GM21786 (cell line): Measurements from ENCODE around the gene HES7.

Experiments used
- ATAC-seq: cut with Tn5 transposase; IDR thresholded peaks from one replicate; pipeline ENCODE4 v1.9.1; 2021; ENCODE audit not compliant: unreplicated experiment

HES7 gene

GRCh38 chr17:8143581-8144400 is 19.9 kb upstream of the HES7 start:
- ATAC-seq, result no peak

- ATAC-seq, result no peak
These were observed 19.1 kb upstream of the HES7 start for GRCh38 chr17:8142887-8143580.

GRCh38 chr17:8142158-8142886 is 18.4 kb upstream of the HES7 start:
- ATAC-seq, result no peak

DNA sequence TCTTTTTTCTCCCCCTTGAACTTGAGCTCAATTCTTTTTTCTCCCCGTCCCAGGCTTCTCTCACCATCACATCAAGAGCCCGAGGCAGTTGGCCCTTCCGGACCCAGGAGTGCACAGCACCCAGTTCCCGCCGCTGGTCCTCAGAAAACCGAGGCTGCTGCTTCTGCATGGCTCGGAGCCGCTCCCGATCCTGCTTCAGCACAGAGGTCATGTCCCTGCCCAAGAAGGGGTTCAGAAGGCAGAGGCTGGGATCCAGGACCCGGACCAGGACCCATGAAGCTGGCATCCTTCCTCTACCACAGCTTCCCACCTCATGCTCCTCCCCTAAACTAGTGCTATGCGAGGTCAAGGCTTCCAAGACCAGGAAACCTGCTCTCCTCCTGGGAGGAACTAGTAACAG is 17.8 kb upstream of the HES7 start:
- ATAC-seq, result no peak

- no peak for ATAC-seq
These were observed 17.1 kb upstream of the HES7 start for GRCh38 chr17:8141045-8141444.

DNA sequence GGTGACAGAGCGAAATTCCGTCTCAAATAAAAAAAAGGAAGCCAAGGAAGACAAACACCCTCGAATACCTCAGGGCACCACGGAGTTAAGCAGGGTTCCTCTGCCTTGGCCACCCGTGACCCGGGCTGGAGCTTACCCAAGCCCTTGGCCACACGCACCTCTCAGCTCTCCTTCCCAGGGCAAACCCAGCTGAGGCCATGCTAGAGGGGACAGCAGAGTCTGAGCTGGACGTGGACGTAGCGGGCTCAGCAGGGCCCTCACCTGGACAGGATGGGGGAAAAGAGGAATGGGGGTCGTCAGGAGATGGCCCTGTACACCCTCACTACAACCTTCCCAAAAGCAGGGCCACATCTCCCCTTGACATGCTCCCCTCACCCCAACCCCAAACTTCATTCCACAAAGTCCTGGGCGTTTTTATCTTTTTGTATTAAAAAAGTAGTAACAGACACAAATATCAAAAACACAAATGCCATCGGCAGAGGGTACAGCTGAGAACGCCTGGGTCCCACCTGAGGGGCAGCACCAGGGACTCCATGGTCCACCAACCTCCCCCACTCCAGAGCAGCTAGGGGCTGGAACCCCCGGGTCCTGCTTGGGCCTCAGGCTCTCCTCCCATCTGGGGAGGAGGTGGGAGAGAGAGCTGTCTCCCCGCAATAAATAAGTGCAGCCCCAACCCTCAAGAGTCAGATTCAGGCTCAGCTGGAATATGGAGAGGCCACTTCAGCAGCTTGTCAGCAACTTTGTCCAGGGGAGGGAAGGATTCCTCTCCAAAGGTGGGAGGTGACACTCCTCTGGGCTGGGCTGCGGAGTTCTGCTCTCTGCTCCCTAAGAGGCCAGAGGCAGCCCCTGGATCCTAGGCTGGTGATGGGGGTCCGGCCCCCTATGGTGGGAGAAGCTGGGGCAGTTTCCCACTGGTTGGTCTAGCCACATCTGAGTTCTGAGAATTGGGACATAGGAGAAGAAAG is 16.4 kb upstream of the HES7 start:
- ATAC-seq, result no peak

GRCh38 chr17:8138672-8139371 is 14.9 kb upstream of the HES7 start:
- ATAC-seq, result peak; percentile 86

- ATAC-seq, result no peak
These were observed 14.4 kb upstream of the HES7 start for GRCh38 chr17:8138374-8138671.

- ATAC-seq, result no peak
These were observed 13.9 kb upstream of the HES7 start for GRCh38 chr17:8137645-8138373.

DNA sequence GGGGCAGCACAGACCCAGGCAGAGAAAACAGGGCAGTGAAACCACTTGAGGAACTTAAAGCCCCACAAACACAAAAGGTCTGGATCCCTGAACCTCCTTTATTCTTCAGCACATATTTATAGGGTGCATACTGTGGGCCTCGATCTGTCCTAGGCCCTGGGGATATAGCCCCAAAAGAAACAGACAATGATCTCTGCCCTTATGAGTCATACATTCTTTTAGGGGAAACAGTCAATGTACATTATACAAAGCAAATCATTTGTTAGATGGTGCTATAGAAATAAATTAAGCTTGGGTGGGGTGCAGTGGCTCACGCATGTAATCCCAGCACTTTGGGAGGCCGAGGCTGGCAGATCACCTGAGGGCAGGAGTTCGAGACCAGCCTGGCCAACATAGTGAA is 10.0 kb upstream of the HES7 start:
- ATAC-seq, result no peak

DNA sequence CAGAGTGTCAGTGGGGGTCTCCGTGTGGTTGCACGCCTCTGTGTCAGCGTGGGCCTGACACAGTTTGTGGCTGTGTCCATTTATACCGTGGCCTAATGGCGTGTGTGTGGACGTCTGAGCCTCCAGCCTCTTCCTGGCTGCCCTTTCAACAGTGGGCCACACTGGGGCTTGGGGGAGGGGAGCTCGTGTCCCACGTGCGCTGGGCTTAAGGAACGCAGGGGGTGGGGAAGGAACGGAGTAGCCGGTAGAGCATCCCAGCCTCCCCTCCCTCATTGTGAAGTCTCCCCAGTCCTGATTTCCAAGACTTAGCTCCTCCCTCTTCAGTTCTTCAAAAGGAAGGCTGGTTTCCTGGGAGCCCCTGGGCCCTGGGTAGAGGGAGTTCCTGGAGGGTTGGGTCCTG is 9.5 kb upstream of the HES7 start:
- ATAC-seq, result no peak

GRCh38 chr17:8131844-8132441 is 8.0 kb upstream of the HES7 start:
- ATAC-seq, result no peak

- ATAC-seq, result no peak
These were observed 4.3 kb upstream of the HES7 start for GRCh38 chr17:8128125-8128784.

GRCh38 chr17:8126491-8127066 is 2.7 kb upstream of the HES7 start:
- ATAC-seq, result no peak

- no peak for ATAC-seq
These were observed 2.1 kb upstream of the HES7 start for GRCh38 chr17:8125947-8126490.

DNA sequence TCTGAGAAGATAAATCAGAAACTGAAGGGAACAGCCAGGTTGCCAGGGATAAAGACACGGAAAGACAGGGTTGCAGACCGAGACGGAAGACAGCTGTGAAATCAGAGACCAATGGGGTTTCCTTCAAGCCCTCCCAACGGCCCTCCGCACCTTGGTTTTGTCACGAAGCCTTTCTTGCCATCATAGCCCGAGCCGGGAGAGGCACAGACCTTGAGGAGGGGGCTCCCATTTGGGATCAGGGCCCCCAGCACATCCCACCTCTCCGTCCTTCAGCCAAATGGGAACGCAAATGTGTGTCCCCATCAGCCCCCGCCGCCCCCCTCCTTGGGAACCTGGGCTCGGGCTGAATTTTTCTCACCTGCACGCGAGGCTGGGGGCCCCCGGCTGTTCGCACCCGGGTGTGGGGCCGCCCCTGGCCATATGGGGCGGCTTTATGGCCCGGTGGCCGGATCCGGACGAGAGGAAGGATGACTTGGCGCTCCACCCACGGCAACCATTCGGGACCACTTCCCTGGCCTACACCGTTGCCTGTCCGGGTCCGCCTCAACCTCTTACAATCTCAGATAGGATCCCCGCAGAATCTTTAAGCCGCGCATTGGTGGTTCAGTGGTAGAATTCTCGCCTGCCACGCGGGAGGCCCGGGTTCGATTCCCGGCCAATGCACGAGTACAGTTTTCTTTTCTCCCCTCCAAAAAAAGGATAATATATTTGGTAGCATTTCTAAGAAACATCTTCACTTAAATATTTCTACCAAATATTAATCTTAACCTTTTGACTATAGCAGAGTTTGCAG is 1.4 kb upstream of the HES7 start:
- no peak for ATAC-seq
